GM23248 (cell line): Measurements from ENCODE around the gene TOM1. TPM values are rescaled to one million over a fixed set of nuclear protein-coding genes. Genes with fewer than 3 reads are reported as not detected.

ENCODE experiments used
- DNase-seq: peaks from one replicate; pipeline ENCODE4 v3.0.0-alpha.2; 2015
- H2AFZ ChIP-seq: fragments of 200-600 bp; sonication (generic); 2 replicates; pipeline ENCODE4 v1.6.1; 2016; ENCODE audit warnings: antibody characterized with exemption
- H3F3A ChIP-seq: fragments of 200-600 bp; sonication (generic); 2 replicates; pipeline ENCODE4 v1.6.1; 2016; ENCODE audit warnings: mild to moderate bottlenecking, antibody characterized with exemption, mixed run types; ENCODE audit not compliant: insufficient read depth
- H3K27ac ChIP-seq: fragments of 200-600 bp; sonication (generic); 2 replicates; pipeline ENCODE4 v1.5.1; 2016; ENCODE audit warnings: mild to moderate bottlenecking
- H3K27me3 ChIP-seq: fragments of 200-600 bp; sonication (generic); replicated peaks from 2 replicates; pipeline ENCODE4 v1.6.1; 2016; ENCODE audit warnings: mild to moderate bottlenecking; ENCODE audit not compliant: insufficient read depth
- H3K36me3 ChIP-seq: fragments of 200-600 bp; sonication (generic); 2 replicates; pipeline ENCODE4 v1.6.1; 2016; ENCODE audit warnings: low read depth, mild to moderate bottlenecking
- H3K4me1 ChIP-seq: fragments of 200-600 bp; sonication (generic); 2 replicates; pipeline ENCODE4 v1.6.1; 2016; ENCODE audit warnings: mild to moderate bottlenecking; ENCODE audit not compliant: insufficient read depth
- H3K4me2 ChIP-seq: fragments of 200-600 bp; sonication (generic); one replicate; pipeline ENCODE4 v1.6.1; 2016; ENCODE audit warnings: mild to moderate bottlenecking; ENCODE audit not compliant: unreplicated experiment
- H3K4me3 ChIP-seq: fragments of 200-600 bp; sonication (generic); 2 replicates; pipeline ENCODE4 v1.5.1; 2016; ENCODE audit warnings: mild to moderate bottlenecking
- H3K79me2 ChIP-seq: fragments of 200-600 bp; sonication (generic); 2 replicates; pipeline ENCODE4 v1.6.1; 2016; ENCODE audit warnings: mild to moderate bottlenecking; ENCODE audit not compliant: insufficient read depth
- H3K9ac ChIP-seq: fragments of 200-600 bp; sonication (generic); 2 replicates; pipeline ENCODE4 v1.6.1; 2016; ENCODE audit warnings: mild to moderate bottlenecking
- H3K9me2 ChIP-seq: fragments of 200-600 bp; sonication (generic); 2 replicates; pipeline ENCODE4 v1.6.1; 2016; ENCODE audit warnings: mixed run types, mild to moderate bottlenecking, moderate library complexity; ENCODE audit not compliant: insufficient read depth
- H3K9me3 ChIP-seq: fragments of 200-600 bp; sonication (generic); one replicate; pipeline ENCODE4 v1.6.1; 2017; ENCODE audit warnings: low read depth
- H4K20me1 ChIP-seq: fragments of 200-600 bp; sonication (generic); 2 replicates; pipeline ENCODE4 v1.6.0; 2016; ENCODE audit not compliant: insufficient read depth
- EZH2 ChIP-seq: fragments of 200-600 bp; sonication (generic); IDR thresholded peaks from 2 replicates; pipeline ENCODE4 v1.6.1; 2018; ENCODE audit warnings: antibody characterized with exemption, mild to moderate bottlenecking; ENCODE audit not compliant: insufficient read depth, poor library complexity, severe bottlenecking
- EZH2phosphoT487 ChIP-seq: fragments of 200-600 bp; sonication (generic); IDR thresholded peaks from 2 replicates; pipeline ENCODE4 v1.6.1; 2018; ENCODE audit warnings: antibody characterized with exemption, moderate library complexity, mild to moderate bottlenecking, low read depth; ENCODE audit not compliant: insufficient read depth
- WGBS, 2 experiments: methylation state at CpG; one replicate each; pipeline ENCODE4 v1.1.6; 2015 to 2017; ENCODE audit warnings: low lambda C conversion rate in 2 of 2, low coverage in 1 of 2; ENCODE audit errors: missing lambda C conversion rate in 2 of 2; 5-methylcytosine and 5-hydroxymethylcytosine counted together
- in situ Hi-C: fragments of 300-500 bp; cut with MboI; formaldehyde crosslinking; loops from 2 replicates; pipeline ENCODE4 v1.15.0; 2020
- polyA plus RNA-seq: library from polyadenylated mRNA; unstranded; fragments of >200 nt; fragmentation: Nextera tagmentation; extraction: Ambion mirVana; gene quantifications from 2 replicates; pipeline ENCODE4 v1.2.1, GENCODE V29; 2016
- total RNA-seq: library from RNA; depleted of rRNA; stranded (reverse); fragments of >200 nt; shearing (Covaris generic); gene quantifications from 2 replicates; pipeline ENCODE4 v1.2.3, GENCODE V29; 2014

The TOM1 gene
- total and polyA plus RNA-seq, 2 experiments from 2014 or later, result 61.3 to 69.7 TPM

GRCh38 chr22:35375031-35375430 is 75.3 kb downstream of the TOM1 start:
- in situ Hi-C loops, result no loop called here
- DNase-seq, result peak; percentile 77
- no peak for TF ChIP-seq EZH2phosphoT487
- TF ChIP-seq EZH2, result no peak
- Histone ChIP-seq H3K9me2 (no peaks in the 10 kb centered on the region), H3K36me3 (no peaks in the 10 kb centered on the region), H3K27me3 (no peaks in the 10 kb centered on the region), H2AFZ (peak overlapping the region; percentile 57), H3K27ac (peak overlapping the region; percentile 90), H3K79me2 (peaks cover under 1% of the 10 kb centered on the region; the same call in 1 of the 2 replicates), H3K4me2 (peak overlapping the region; percentile 21), H3F3A (peaks cover 43% of the 10 kb centered on the region), H4K20me1 (no peaks in the 10 kb centered on the region), H3K9ac (peak overlapping the region; percentile 54), H3K4me3 (no peak overlapping the region), H3K9me3 (no peaks in the 10 kb centered on the region), H3K4me1 (peaks cover 41% of the 10 kb centered on the region)
- WGBS, 2 experiments, result 42 to 45% methylated on average over 3 of the region's 3 CpGs

GRCh38 chr22:35375526-35375925 is 75.8 kb downstream of the TOM1 start:
- no peak for TF ChIP-seq EZH2phosphoT487
- TF ChIP-seq EZH2, result no peak
- peak overlapping the region; percentile 90 for H3K27ac ChIP-seq
- H3K9ac ChIP-seq, result peak overlapping the region; percentile 54
- H3K36me3 ChIP-seq, result no peaks in the 10 kb centered on the region
- H4K20me1 ChIP-seq, result no peaks in the 10 kb centered on the region
- no peak overlapping the region for H3K4me3 ChIP-seq
- 67 to 73% methylated on average over 8 of the region's 8 CpGs for WGBS, 2 experiments
- H3F3A ChIP-seq, result peaks cover 48% of the 10 kb centered on the region
- no peaks in the 10 kb centered on the region for H3K9me2 ChIP-seq
- H3K79me2 ChIP-seq, result peaks cover 6% of the 10 kb centered on the region; the same call in 1 of the 2 replicates
- no peaks in the 10 kb centered on the region for H3K27me3 ChIP-seq
- in situ Hi-C loops, result no loop called here
- peak overlapping the region; percentile 57 for H2AFZ ChIP-seq
- peak; percentile 34 for DNase-seq
- peak overlapping the region; percentile 21 for H3K4me2 ChIP-seq
- no peaks in the 10 kb centered on the region for H3K9me3 ChIP-seq
- H3K4me1 ChIP-seq, result peaks cover 46% of the 10 kb centered on the region

DNA sequence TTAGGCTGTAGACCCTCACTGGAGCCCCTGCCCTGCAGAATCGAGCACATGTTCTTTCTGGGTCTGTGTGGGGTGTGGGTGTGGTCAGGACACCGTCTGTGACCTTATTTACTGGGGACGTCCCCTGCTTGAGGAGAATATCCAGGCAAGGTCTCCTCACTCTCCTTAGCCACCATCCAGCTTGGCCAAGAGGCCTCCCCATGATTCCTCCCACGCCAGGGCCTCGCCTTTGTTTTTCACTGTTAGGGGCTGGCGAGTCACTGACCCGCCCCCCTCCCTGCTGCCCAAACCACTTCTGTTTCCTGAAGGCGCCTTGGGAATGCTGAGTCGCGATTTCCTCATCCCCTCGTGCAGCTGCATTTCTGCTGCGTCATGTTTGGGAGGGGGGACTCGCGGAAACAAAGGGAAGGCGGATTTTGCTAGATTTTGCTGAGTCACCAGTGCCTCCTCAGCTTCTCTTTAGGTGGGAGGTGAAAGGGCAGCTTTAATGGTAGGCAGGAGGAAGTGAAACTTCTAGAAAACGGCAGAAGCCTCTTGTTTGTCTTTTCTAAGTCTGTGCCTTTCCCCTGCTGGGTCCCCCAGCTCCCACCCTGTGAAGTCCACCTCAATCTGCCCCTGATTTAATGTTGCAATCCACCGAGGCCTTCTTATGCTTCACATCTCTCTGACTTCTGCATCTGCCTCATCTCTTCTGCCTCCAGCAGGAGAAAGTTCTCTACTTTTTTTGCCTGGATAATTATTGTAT is 77.2 kb downstream of the TOM1 start:
- WGBS, 2 experiments, result 2 to 3% methylated on average over 17 of the region's 17 CpGs
- Histone ChIP-seq H2AFZ (peak overlapping the region; percentile 77), H3K27me3 (no peaks in the 10 kb centered on the region), H3K9me3 (no peaks in the 10 kb centered on the region), H4K20me1 (no peaks in the 10 kb centered on the region), H3K9ac (peak overlapping the region; percentile 78), H3K4me3 (peak overlapping the region; percentile 40; the same call in 1 of the 2 replicates), H3K36me3 (no peaks in the 10 kb centered on the region), H3K4me2 (peak overlapping the region; percentile 70), H3F3A (peaks cover 56% of the 10 kb centered on the region), H3K27ac (peak overlapping the region; percentile 90), H3K4me1 (peaks cover 43% of the 10 kb centered on the region), H3K79me2 (peaks cover 16% of the 10 kb centered on the region), H3K9me2 (no peaks in the 10 kb centered on the region)
- in situ Hi-C loops, result no loop called here
- DNase-seq, result peak; percentile 99
- TF ChIP-seq EZH2phosphoT487, result no peak
- TF ChIP-seq EZH2, result no peak

DNA sequence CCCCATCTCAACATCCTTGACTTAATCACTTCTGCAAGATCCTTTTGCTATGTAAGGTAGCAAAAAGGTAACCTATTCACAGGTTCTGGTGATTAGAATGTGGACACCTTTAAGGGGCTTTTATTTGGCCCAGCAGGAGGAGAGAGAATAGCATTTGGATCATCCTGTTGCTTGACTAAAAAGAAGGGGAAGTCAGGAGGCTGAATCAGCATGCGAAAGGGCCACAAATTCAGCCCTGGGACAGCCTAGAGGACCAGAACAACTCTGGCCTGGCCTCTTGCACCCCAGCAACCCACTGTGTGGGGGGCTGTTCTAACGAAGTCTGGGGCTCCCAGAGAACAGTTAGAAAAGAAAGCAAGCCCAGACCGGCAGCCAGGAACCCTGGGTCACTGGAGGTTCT is 78.0 kb downstream of the TOM1 start:
- Histone ChIP-seq H3K27ac (peak overlapping the region; percentile 90), H4K20me1 (no peaks in the 10 kb centered on the region), H2AFZ (peak overlapping the region; percentile 77; the same call in 1 of the 2 replicates), H3K4me2 (peak overlapping the region; percentile 70), H3K4me3 (no peak overlapping the region), H3F3A (peaks cover 55% of the 10 kb centered on the region), H3K79me2 (peaks cover 25% of the 10 kb centered on the region), H3K27me3 (no peaks in the 10 kb centered on the region), H3K9me3 (no peaks in the 10 kb centered on the region), H3K9me2 (no peaks in the 10 kb centered on the region), H3K36me3 (no peaks in the 10 kb centered on the region), H3K4me1 (peaks cover 41% of the 10 kb centered on the region), H3K9ac (peak overlapping the region; percentile 78)
- in situ Hi-C loops, result no loop called here
- no peak for TF ChIP-seq EZH2phosphoT487
- TF ChIP-seq EZH2, result no peak
- DNase-seq, result no peak
- 98 to 100% methylated on average over 3 of the region's 3 CpGs for WGBS, 2 experiments
